DMS 273 (cell line): Measurements from ENCODE around the gene IRS1.

Experiments
- DNase-seq: peaks from one replicate; lab custom pipeline; 2025; ENCODE audit not compliant: unreplicated experiment; lab: John Stamatoyannopoulos, UW

Gene IRS1

GRCh38 chr2:226728996-226729395 lies 70.6 kb downstream of the IRS1 start:
- no peak for DNase-seq

- no peak for DNase-seq
Observed at GRCh38 chr2:226727251-226727650, 72.4 kb downstream of the IRS1 start.

- DNase-seq = no peak
Observed at GRCh38 chr2:226726546-226726945, 73.1 kb downstream of the IRS1 start.

GRCh38 chr2:226725126-226725860 lies 74.3 kb downstream of the IRS1 start:
- DNase-seq = no peak

- peak; percentile 25 for DNase-seq
Observed at GRCh38 chr2:226721541-226721940, 78.1 kb downstream of the IRS1 start.

- no peak for DNase-seq
Observed at GRCh38 chr2:226720948-226721347, 78.7 kb downstream of the IRS1 start.

- DNase-seq = no peak
Observed at GRCh38 chr2:226717719-226718118, 81.9 kb downstream of the IRS1 start.

GRCh38 chr2:226716126-226716525 lies 83.5 kb downstream of the IRS1 start:
- no peak for DNase-seq

- no peak for DNase-seq
Observed at GRCh38 chr2:226715347-226715990, 84.2 kb downstream of the IRS1 start.

- DNase-seq = no peak
Observed at GRCh38 chr2:226712941-226713340, 86.7 kb downstream of the IRS1 start.

- DNase-seq = no peak
Observed at GRCh38 chr2:226711606-226712296, 87.9 kb downstream of the IRS1 start.

GRCh38 chr2:226707499-226707898 lies 92.1 kb downstream of the IRS1 start:
- no peak for DNase-seq

- DNase-seq = no peak
Observed at GRCh38 chr2:226705965-226706364, 93.7 kb downstream of the IRS1 start.

- DNase-seq = no peak
Observed at GRCh38 chr2:226705133-226705886, 94.3 kb downstream of the IRS1 start.

- DNase-seq = peak; percentile 86
Observed at GRCh38 chr2:226703514-226703913, 96.1 kb downstream of the IRS1 start.

- no peak for DNase-seq
Observed at GRCh38 chr2:226702376-226702775, 97.2 kb downstream of the IRS1 start.

- DNase-seq = peak; percentile 43
Observed at GRCh38 chr2:226701052-226701451, 98.6 kb downstream of the IRS1 start.

GRCh38 chr2:226699321-226699720 lies 100.3 kb downstream of the IRS1 start:
- peak; percentile 66 for DNase-seq

- DNase-seq = no peak
Observed at GRCh38 chr2:226698671-226699070, 100.9 kb downstream of the IRS1 start.

GRCh38 chr2:226694586-226695284 lies 104.9 kb downstream of the IRS1 start:
- no peak for DNase-seq

- peak; percentile 56 for DNase-seq
Observed at GRCh38 chr2:226694149-226694548, 105.5 kb downstream of the IRS1 start.
